Activated T-cell treated with anti-CD3 and anti-CD28 coated beads for 4 hours (primary cell): ENCODE measurements around the gene RNF38.

ENCODE experiments used
- DNase-seq: peaks from one replicate; pipeline ENCODE4 v3.0.0-alpha.2; 2020

RNF38 gene

DNA sequence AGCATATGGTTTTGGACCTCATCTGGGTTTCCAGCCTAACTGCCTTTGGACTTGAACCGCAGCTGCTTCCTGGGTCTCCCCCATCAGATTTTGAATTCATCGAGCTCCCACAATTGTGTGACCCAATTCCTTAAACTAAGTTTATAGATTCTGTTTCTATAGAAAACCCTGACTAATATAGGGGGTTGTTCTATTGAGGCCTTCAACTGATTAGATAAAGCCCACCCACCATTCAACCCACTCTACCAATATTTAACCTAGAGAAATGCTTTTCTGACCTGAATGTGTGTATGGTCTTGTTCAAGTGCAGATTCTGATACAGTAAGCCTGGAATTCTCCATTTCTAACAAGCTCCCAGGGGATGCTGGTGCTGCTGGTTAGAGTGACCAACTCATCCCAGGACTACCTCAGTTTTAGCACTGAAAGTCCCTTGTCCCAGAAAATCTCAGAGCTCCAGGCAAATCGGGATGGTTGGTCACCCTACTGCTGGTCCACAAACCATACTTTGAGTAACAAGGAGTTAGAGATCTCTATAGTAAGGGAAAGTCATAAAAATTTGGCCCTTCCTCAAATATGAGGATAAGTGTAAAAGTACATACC lies 110.1 kb downstream of the RNF38 start:
- no peak for DNase-seq

GRCh38 chr9:36288070-36288469 lies 112.0 kb downstream of the RNF38 start:
- no peak for DNase-seq
